Measurements from ENCODE around the gene ADM5.
"Not testable (repeated sequence)": the region's sequence is repeated elsewhere in the genome, so short reads cannot be mapped to it uniquely, and the experiment has no call there.

Gene ADM5

DNA sequence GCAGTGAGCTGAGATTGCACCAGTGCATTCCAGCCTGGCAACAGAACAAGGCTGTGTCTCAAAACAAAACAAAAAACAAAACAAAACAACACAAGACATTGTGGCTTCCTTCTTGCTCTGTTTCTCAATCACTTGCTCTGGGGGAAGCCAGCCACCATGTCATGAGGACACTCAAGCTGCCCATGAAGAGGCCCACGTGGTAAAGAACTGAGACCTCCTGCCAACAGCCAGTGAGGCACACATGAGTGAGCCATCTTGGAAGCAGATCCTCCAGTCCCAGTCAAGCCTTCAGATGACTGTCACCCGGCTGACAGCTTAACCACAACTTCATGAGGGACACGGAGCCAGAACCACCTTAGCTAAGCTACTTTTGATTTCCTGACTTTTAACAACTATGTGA, 26.8 kb downstream of the ADM5 start:
- DNase-seq: no peak
- no peak overlapping the region for H3K4me3 Mint-ChIP-seq
- peaks cover 3% of the 10 kb centered on the region for H3K9me3 Mint-ChIP-seq
- no peak overlapping the region for H3K27ac Mint-ChIP-seq
- H3K36me3 Mint-ChIP-seq: peaks cover 3% of the 10 kb centered on the region
- CTCF ChIA-PET: interaction anchor here (0.6 to 2.4 kb wide), 5 partner anchors 21 to 96 kb away, joined by 3 to 8 read pairs (median 3); no protein-coding TSS in a partner anchor
- no peaks in the 10 kb centered on the region for H3K27me3 Mint-ChIP-seq
- peaks cover 23% of the 10 kb centered on the region for H3K4me1 Mint-ChIP-seq

DNA sequence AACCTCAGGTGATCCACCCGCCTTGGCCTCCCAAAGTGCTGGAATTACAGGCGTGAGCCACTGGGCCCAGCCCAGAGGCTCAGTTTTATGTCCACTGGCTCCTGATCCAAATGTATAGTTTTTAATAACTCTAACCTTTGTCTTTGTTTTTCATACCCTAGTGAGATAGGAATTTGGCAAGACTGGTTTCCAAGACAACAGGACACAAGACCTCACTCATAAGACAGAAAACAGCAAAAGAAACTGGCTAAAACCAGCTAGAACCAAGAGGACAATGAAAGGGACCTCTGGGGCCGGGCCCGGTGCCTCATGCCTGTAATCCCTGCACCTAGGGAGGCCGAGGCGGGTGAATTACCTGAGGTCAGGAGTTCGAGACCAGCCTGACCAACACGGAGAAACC, 29.1 kb downstream of the ADM5 start:
- Mint-ChIP-seq H3K27ac (peak overlapping the region; percentile 92), H3K4me3 (peak overlapping the region; percentile 80), H3K36me3 (peaks cover 3% of the 10 kb centered on the region), H3K27me3 (no peaks in the 10 kb centered on the region), H3K9me3 (peaks cover 3% of the 10 kb centered on the region), H3K4me1 (peaks cover 23% of the 10 kb centered on the region)
- CTCF ChIA-PET: interaction anchor here (1.0 kb wide), 2 partner anchors 92 to 130 kb away, joined by 3 read pairs; no protein-coding TSS in a partner anchor
- DNase-seq: no peak

DNA sequence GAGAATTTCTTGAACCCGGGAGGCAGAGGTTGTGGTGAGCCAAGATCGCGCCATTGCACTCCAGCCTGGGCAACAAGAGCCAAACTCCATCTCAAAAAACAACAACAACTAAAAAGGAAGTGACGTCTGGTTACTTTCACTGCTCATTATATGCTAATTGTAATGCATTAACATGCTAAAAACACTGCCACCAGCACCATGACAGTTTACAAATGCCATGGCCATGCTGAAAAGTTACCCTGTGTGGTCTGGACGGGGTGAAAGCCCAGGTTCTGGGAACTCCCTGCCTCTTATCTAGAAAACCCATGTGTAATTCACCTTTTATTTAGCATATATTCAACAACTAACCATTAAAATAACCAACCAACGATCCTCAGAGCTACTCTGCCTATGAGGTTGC, 29.6 kb downstream of the ADM5 start:
- CTCF ChIA-PET: no interaction called here
- peak overlapping the region; percentile 21 for H3K4me3 Mint-ChIP-seq
- H3K9me3 Mint-ChIP-seq: peaks cover 3% of the 10 kb centered on the region
- peaks cover 3% of the 10 kb centered on the region for H3K36me3 Mint-ChIP-seq
- H3K4me1 Mint-ChIP-seq: peaks cover 23% of the 10 kb centered on the region
- peak overlapping the region; percentile 42 for H3K27ac Mint-ChIP-seq
- H3K27me3 Mint-ChIP-seq: no peaks in the 10 kb centered on the region
- no peak for DNase-seq

DNA sequence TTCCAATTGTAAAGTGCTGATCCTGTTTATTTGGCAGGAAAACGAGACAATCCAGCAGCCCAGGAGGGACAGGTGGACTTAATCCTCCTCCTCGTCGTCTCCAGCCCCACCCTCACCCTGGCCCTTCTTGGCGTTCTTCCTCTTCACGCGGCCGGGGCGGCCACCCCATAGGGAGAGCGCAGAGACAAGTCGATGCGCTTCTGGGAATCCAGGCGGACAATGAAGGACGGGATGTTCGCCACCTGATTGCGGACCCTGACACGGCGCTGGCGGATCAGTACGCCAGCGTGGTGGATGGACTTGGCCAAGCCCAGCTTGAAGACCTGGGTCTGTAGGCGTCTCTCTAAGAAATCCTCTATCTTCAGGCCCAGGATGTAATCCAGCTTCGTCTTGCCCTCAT, 30.0 kb downstream of the ADM5 start:
- peak overlapping the region; percentile 21 for H3K4me3 Mint-ChIP-seq
- H3K27ac Mint-ChIP-seq: not testable (repeated sequence)

DNA sequence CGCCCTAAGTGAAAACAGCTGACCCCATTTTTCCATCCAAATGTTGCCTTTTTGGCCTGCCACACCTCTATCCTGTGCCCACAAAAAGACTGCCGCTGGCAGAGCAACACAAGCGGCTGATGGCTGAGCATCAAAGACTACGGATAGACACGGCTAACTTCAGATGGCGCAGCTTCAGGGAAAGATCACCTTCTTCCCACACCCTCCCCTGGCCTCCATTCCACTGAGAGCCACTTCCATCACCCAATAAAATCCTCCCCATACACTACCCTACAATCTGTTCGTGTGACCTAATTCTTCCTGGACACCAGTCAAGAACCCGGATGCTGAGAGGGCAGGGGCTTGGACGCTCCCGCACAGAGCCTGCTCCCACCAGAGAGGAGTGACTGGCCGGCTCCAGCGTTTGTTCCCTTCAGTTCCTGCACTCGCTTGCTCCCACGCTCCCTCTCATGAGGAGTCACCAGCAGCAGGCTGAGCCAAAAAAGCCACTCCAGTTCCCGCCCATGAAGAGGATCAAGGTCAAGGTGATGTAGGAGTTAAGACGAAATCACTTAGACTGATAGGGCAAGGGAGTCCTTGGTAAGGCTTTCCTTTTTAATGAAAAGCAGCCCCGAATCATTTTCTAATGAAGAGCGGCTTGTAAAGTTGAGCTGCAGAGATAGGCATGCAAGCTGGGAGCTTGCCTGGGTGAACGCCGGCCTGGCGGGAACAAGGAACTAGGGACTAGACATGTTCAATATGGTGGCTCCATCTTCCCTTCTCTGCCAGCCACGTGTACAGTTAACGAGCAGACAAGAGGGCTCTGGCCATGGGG, 38.0 kb downstream of the ADM5 start:
- H3K4me1 Mint-ChIP-seq: peaks cover 3% of the 10 kb centered on the region
- H3K36me3 Mint-ChIP-seq: no peaks in the 10 kb centered on the region
- H3K9me3 Mint-ChIP-seq: no peaks in the 10 kb centered on the region
- no peak overlapping the region for H3K4me3 Mint-ChIP-seq
- no peak overlapping the region for H3K27ac Mint-ChIP-seq
- CTCF ChIA-PET: interaction anchor here (0.6 kb wide), 1 partner anchor 18 kb away, joined by 4 read pairs; no protein-coding TSS in a partner anchor
- H3K27me3 Mint-ChIP-seq: no peaks in the 10 kb centered on the region
- no peak for DNase-seq

More for the DNA sequence above, 30.0 kb downstream of the ADM5 start:
- peaks cover 23% of the 10 kb centered on the region for H3K4me1 Mint-ChIP-seq
- DNase-seq, H3K27me3 Mint-ChIP-seq, H3K36me3 Mint-ChIP-seq, CTCF ChIA-PET, H3K9me3 Mint-ChIP-seq: not testable (repeated sequence)

DNA sequence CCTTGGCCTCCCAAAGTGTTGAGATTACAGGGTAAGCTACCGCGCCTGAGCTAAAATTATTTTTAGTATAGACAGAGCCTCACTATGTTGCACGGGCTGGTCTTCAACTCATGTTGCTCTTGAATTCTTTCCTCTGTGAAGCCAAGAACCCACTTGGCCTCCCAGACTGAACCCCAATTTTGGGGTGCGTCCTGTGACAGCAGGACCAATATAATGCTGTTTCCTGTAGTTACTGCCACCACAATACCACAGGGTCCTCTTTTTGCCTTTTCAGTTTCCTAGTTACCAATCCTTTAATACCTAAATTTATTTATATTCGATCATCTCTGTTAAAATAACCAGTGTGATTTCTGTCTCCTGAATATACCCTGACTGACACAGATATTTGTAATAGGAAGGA, 40.8 kb downstream of the ADM5 start:
- H3K36me3 Mint-ChIP-seq: no peaks in the 10 kb centered on the region
- H3K27me3 Mint-ChIP-seq: peaks cover 9% of the 10 kb centered on the region
- no peak overlapping the region for H3K4me3 Mint-ChIP-seq
- CTCF ChIA-PET: interaction anchor here (0.6 to 1.2 kb wide), 2 partner anchors 13 to 21 kb away, joined by 3 to 5 read pairs; no protein-coding TSS in a partner anchor
- peaks cover 3% of the 10 kb centered on the region for H3K4me1 Mint-ChIP-seq
- H3K27ac Mint-ChIP-seq: no peak overlapping the region
- no peak for DNase-seq
- H3K9me3 Mint-ChIP-seq: no peaks in the 10 kb centered on the region

DNA sequence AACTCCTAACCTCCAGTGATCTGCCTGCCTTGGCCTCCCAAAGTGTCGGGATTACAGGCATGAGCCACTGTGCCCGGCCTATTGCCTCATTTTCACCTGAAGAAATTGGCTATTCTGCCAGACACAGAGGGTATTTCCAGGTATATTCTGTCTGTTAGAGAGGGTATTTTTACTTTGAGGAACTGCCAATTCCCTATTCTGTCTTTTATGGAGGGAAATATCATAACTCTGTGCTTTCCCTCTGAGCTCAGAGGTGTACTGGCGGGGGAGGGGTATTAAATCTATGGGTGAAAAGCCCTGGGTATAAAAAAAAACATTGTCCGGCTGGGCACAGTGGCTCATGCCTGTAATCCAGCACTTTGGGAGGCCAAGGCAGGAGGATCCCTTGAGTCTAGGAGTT, 48.9 kb downstream of the ADM5 start:
- no peak overlapping the region for H3K27ac Mint-ChIP-seq
- CTCF ChIA-PET: no interaction called here
- H3K27me3 Mint-ChIP-seq: peaks cover 9% of the 10 kb centered on the region
- peaks cover 3% of the 10 kb centered on the region for H3K9me3 Mint-ChIP-seq
- no peak for DNase-seq
- no peaks in the 10 kb centered on the region for H3K36me3 Mint-ChIP-seq
- no peak overlapping the region for H3K4me3 Mint-ChIP-seq
- H3K4me1 Mint-ChIP-seq: peaks cover 11% of the 10 kb centered on the region

DNA sequence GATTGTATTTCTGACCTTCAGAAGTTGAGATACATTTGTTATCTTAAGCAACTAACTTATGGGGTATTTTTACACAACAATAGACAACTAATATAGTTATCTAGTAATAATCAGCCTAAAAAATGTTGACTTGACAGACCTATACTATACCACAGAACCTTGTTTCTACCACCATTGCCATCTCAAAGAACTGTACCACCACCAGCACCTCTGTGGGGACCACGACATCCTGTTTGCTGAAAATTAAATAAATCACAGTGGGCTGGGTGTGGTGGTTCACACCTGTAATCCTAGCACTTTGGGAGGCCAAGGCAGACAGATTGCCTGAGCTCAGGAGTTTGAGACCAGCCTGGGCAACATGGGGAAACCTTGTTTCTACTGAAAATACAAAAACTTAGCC, 49.7 kb downstream of the ADM5 start:
- peaks cover 3% of the 10 kb centered on the region for H3K9me3 Mint-ChIP-seq
- CTCF ChIA-PET: no interaction called here

DNA sequence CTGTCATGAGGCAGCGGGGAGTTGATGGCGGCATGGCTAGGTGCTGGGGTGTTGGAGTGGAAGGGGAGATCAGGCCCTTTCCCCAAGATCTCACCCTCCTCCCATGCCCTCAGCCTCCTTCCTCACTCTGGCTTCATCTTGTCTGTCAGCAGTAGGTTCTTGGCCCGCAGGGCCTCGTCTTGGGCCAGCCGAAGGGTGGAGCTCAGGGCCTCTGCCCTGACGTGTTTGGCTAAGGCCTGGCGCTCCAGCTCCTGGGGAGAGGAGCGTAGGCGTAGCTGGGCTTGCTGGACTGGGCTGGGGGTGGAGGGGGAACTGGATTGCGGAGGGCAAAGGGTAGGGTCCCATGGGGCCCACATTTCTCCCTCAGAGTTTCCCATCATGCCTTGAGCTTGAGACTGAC, 50.5 kb downstream of the ADM5 start:
- peaks cover 5% of the 10 kb centered on the region for H3K27me3 Mint-ChIP-seq
- no peak overlapping the region for H3K4me3 Mint-ChIP-seq
- no peak for DNase-seq
- H3K36me3 Mint-ChIP-seq: no peaks in the 10 kb centered on the region
- H3K4me1 Mint-ChIP-seq: peaks cover 11% of the 10 kb centered on the region
- H3K27ac Mint-ChIP-seq: no peak overlapping the region
- CTCF ChIA-PET: no interaction called here
- peaks cover 3% of the 10 kb centered on the region for H3K9me3 Mint-ChIP-seq

More for the DNA sequence above, 49.7 kb downstream of the ADM5 start:
- peak overlapping the region; percentile 60 for H3K27ac Mint-ChIP-seq
- no peaks in the 10 kb centered on the region for H3K36me3 Mint-ChIP-seq
- no peak overlapping the region for H3K4me3 Mint-ChIP-seq
- H3K4me1 Mint-ChIP-seq: peaks cover 11% of the 10 kb centered on the region
- H3K27me3 Mint-ChIP-seq: peaks cover 11% of the 10 kb centered on the region
- no peak for DNase-seq

Measured in activated naive CD4-positive, alpha-beta T cell treated with anti-CD3 and anti-CD28 coated beads, Interleukin-2, amount 10 ng/mL, durations not matched to agents 7 days and 5 days (primary cell).